ENCODE measurements around the gene WDR62. TPM values are rescaled to one million over a fixed set of nuclear protein-coding genes. Genes with fewer than 3 reads are reported as not detected.
A peak's percentile ranks its signal among the peaks of the same experiment; 100 is the strongest.

The WDR62 gene
- total RNA-seq, 1 donor from 2014 or later: 12.5 TPM

- DNase-seq (ENCODE audit: extremely low spot score, unreplicated experiment): no peak
Observed at GRCh38 chr19:36010402-36010801, 44.3 kb upstream of the WDR62 start.

DNA sequence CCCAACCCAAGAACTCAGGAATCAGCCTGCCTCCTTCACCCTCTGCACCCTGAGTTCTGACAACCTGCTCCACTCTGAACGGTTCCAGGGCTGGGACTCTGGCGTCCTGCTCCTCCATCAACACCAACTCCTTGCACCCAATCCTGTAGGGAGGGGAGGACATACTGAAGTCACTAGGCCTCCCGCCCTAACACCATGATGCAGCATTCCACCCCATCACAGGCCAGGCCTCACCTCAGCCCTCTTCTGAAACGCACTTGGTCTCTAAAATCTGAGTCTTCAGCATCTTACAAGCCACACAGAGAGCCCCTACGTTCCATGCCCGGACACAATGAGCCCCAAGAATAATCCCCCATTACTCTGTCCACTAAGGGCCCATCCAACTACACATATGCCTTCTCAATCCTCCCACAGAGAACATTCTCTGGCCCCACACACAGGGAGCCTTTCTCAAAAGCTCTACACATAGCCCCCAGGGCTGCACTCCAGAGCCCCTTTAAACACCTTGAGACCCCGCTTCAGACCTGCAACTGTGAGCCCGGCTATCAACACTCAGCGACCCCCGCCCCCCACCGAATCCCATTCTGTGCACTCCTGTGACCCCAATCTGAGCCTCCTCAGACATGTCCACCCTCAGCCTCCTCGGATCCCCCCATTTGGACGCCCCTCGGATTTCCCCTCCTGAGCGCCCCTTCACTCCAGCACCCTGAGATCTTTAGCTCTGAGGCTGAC, 41.3 kb upstream of the WDR62 start:
- no peaks in the 10 kb centered on the region for H3K9me3 Mint-ChIP-seq
- no peak for TF ChIP-seq CTCF (conservative IDR thresholded peaks at IDR 0.05)
- peaks cover 4% of the 10 kb centered on the region for H3K36me3 Mint-ChIP-seq
- H3K27me3 Mint-ChIP-seq: no peaks in the 10 kb centered on the region
- peak overlapping the region; percentile 92 for H3K27ac Mint-ChIP-seq
- H3K4me1 Mint-ChIP-seq (ENCODE audit: unreplicated experiment): peaks cover 29% of the 10 kb centered on the region
- H3K4me3 Mint-ChIP-seq: peak overlapping the region; percentile 99
- DNase-seq (ENCODE audit: extremely low spot score, unreplicated experiment): no peak

More at GRCh38 chr19:36010402-36010801, 44.3 kb upstream of the WDR62 start:
- no peaks in the 10 kb centered on the region for H3K9me3 Mint-ChIP-seq
- H3K4me3 Mint-ChIP-seq: peak overlapping the region; percentile 79
- TF ChIP-seq CTCF (conservative IDR thresholded peaks at IDR 0.05): no peak
- no peak overlapping the region for H3K27ac Mint-ChIP-seq
- no peaks in the 10 kb centered on the region for H3K27me3 Mint-ChIP-seq
- H3K36me3 Mint-ChIP-seq: peaks cover 4% of the 10 kb centered on the region
- H3K4me1 Mint-ChIP-seq (ENCODE audit: unreplicated experiment): peaks cover 29% of the 10 kb centered on the region

- H3K9me3 Mint-ChIP-seq: no peaks in the 10 kb centered on the region
- H3K27me3 Mint-ChIP-seq: no peaks in the 10 kb centered on the region
- peaks cover 4% of the 10 kb centered on the region for H3K36me3 Mint-ChIP-seq
- peak; percentile 98 for DNase-seq (ENCODE audit: extremely low spot score, unreplicated experiment)
- H3K27ac Mint-ChIP-seq: peak within 1 kb of the TSS; percentile 92
- H3K4me3 Mint-ChIP-seq: peak within 1 kb of the TSS; percentile 99
- peak; percentile 40 for TF ChIP-seq CTCF (conservative IDR thresholded peaks at IDR 0.05)
- H3K4me1 Mint-ChIP-seq (ENCODE audit: unreplicated experiment): peaks cover 24% of the 10 kb centered on the region
Observed at GRCh38 chr19:36014012-36014924, 40.4 kb upstream of the WDR62 start, which contains the start of gene ALKBH6. Gene ALKBH6 (minus strand): TSS chr19:36014213. CDS start chr19:36013397, 816 bp downstream.

GRCh38 chr19:36019061-36019670, 35.5 kb upstream of the WDR62 start:
- TF ChIP-seq CTCF (conservative IDR thresholded peaks at IDR 0.05): no peak
- H3K36me3 Mint-ChIP-seq: peaks cover 7% of the 10 kb centered on the region
- no peaks in the 10 kb centered on the region for H3K27me3 Mint-ChIP-seq
- peaks cover 6% of the 10 kb centered on the region for H3K4me1 Mint-ChIP-seq (ENCODE audit: unreplicated experiment)
- H3K27ac Mint-ChIP-seq: no peak overlapping the region
- H3K9me3 Mint-ChIP-seq: no peaks in the 10 kb centered on the region
- no peak for DNase-seq (ENCODE audit: extremely low spot score, unreplicated experiment)
- no peak overlapping the region for H3K4me3 Mint-ChIP-seq

DNA sequence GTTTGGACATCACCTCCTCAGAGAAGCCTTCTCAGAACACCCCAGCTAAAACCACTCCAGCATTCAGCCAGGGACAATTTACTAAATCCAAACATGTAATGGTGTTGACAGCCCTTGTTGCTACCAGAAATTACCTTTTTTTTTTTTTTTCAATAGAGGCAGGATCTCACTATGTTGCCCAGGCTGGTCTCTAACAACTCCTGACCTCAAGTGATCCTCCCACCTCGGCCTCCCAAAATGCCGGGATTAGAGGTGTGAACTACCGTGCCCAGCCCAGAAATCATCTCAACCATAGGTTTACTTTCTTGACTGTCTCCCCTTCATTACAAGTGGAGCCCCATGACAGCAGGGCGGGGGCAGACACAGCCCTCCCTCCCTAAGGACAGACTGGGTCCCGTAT, 31.3 kb upstream of the WDR62 start:
- H3K4me3 Mint-ChIP-seq: no peak overlapping the region
- H3K27ac Mint-ChIP-seq: no peak overlapping the region
- TF ChIP-seq CTCF (conservative IDR thresholded peaks at IDR 0.05): no peak
- H3K36me3 Mint-ChIP-seq: peaks cover 4% of the 10 kb centered on the region
- H3K9me3 Mint-ChIP-seq: no peaks in the 10 kb centered on the region
- no peaks in the 10 kb centered on the region for H3K4me1 Mint-ChIP-seq (ENCODE audit: unreplicated experiment)
- no peaks in the 10 kb centered on the region for H3K27me3 Mint-ChIP-seq
- DNase-seq (ENCODE audit: extremely low spot score, unreplicated experiment): no peak

Measured in type B pancreatic cell (in vitro differentiated cells).